ENCODE results near the gene FAM107B. TPM values are rescaled to one million over a fixed set of nuclear protein-coding genes. Genes with fewer than 3 reads are reported as not detected.

FAM107B gene
- total RNA-seq, 1 donor from 2014 or later: 286 TPM

- Mint-ChIP-seq H3K4me3 (no peak overlapping the region), H3K27ac (no peak overlapping the region), H3K36me3 (ENCODE audit: low read depth) (no peaks in the 10 kb centered on the region), H3K9me3 (no peaks in the 10 kb centered on the region), H3K27me3 (no peaks in the 10 kb centered on the region), H3K4me1 (no peaks in the 10 kb centered on the region)
- ATAC-seq (ENCODE audit: low read depth): no peak
- ChIA-PET CTCF (no interaction called here), POLR2A (no interaction called here)
- DNase-seq: no peak
- intact Hi-C loops (cut with micrococcal nuclease): no loop called here
- TF ChIP-seq CTCF (IDR thresholded peaks at IDR 0.05): no peak
Observed at GRCh38 chr10:14681305-14681704, 93.4 kb downstream of the FAM107B start.

GRCh38 chr10:14678637-14679036 is 96.1 kb downstream of the FAM107B start:
- Mint-ChIP-seq H3K36me3 (ENCODE audit: low read depth) (no peaks in the 10 kb centered on the region), H3K4me1 (peaks cover 15% of the 10 kb centered on the region), H3K4me3 (no peak overlapping the region), H3K9me3 (no peaks in the 10 kb centered on the region), H3K27me3 (no peaks in the 10 kb centered on the region), H3K27ac (no peak overlapping the region)
- intact Hi-C loops (cut with micrococcal nuclease): no loop called here
- no peak for DNase-seq
- ChIA-PET CTCF (no interaction called here), POLR2A (no interaction called here)
- TF ChIP-seq CTCF (IDR thresholded peaks at IDR 0.05): no peak
- ATAC-seq (ENCODE audit: low read depth): no peak

- intact Hi-C loops (cut with micrococcal nuclease): no loop called here
- DNase-seq (no peak), ATAC-seq (ENCODE audit: low read depth) (no peak)
- H3K4me1 Mint-ChIP-seq: peaks cover 25% of the 10 kb centered on the region
- ChIA-PET CTCF (no interaction called here), POLR2A (no interaction called here)
- TF ChIP-seq CTCF (IDR thresholded peaks at IDR 0.05): no peak
- no peak overlapping the region for H3K27ac Mint-ChIP-seq
- no peaks in the 10 kb centered on the region for H3K9me3 Mint-ChIP-seq
- no peak overlapping the region for H3K4me3 Mint-ChIP-seq
- no peaks in the 10 kb centered on the region for H3K36me3 Mint-ChIP-seq (ENCODE audit: low read depth)
- H3K27me3 Mint-ChIP-seq: no peaks in the 10 kb centered on the region
Observed at GRCh38 chr10:14676732-14677131, 98.0 kb downstream of the FAM107B start.

- intact Hi-C loops (cut with micrococcal nuclease): no loop called here
- ChIA-PET POLR2A (no interaction called here), CTCF (no interaction called here)
- Mint-ChIP-seq H3K4me1 (peaks cover 25% of the 10 kb centered on the region), H3K4me3 (peak overlapping the region; percentile 77), H3K36me3 (ENCODE audit: low read depth) (no peaks in the 10 kb centered on the region), H3K27ac (no peak overlapping the region), H3K27me3 (no peaks in the 10 kb centered on the region), H3K9me3 (no peaks in the 10 kb centered on the region)
- TF ChIP-seq CTCF (IDR thresholded peaks at IDR 0.05): no peak
- DNase-seq (no peak), ATAC-seq (ENCODE audit: low read depth) (no peak)
Observed at GRCh38 chr10:14674376-14675050, 100.2 kb downstream of the FAM107B start.

- no peak for TF ChIP-seq CTCF (IDR thresholded peaks at IDR 0.05)
- Mint-ChIP-seq H3K27ac (peak overlapping the region; percentile 32), H3K4me1 (peaks cover 25% of the 10 kb centered on the region), H3K4me3 (peak overlapping the region; percentile 77), H3K36me3 (ENCODE audit: low read depth) (no peaks in the 10 kb centered on the region), H3K9me3 (no peaks in the 10 kb centered on the region), H3K27me3 (no peaks in the 10 kb centered on the region)
- ATAC-seq (ENCODE audit: low read depth) (no peak), DNase-seq (no peak)
- intact Hi-C loops (cut with micrococcal nuclease): loop anchor here (2.0 kb wide), 1 partner anchor 17 kb away; no protein-coding TSS in a partner anchor
- ChIA-PET CTCF (no interaction called here), POLR2A (no interaction called here)
Observed at GRCh38 chr10:14673189-14673861, 101.4 kb downstream of the FAM107B start.

Measured in activated B cell treated with CpG ODN at 0.5 μM for 24 hours (primary cell).